ENCODE data around the gene SLC7A4.
A peak's percentile ranks its signal among the peaks of the same experiment; 100 is the strongest.
"Not testable (repeated sequence)": the region's sequence is repeated elsewhere in the genome, so short reads cannot be mapped to it uniquely, and the experiment has no call there.

Gene SLC7A4

DNA sequence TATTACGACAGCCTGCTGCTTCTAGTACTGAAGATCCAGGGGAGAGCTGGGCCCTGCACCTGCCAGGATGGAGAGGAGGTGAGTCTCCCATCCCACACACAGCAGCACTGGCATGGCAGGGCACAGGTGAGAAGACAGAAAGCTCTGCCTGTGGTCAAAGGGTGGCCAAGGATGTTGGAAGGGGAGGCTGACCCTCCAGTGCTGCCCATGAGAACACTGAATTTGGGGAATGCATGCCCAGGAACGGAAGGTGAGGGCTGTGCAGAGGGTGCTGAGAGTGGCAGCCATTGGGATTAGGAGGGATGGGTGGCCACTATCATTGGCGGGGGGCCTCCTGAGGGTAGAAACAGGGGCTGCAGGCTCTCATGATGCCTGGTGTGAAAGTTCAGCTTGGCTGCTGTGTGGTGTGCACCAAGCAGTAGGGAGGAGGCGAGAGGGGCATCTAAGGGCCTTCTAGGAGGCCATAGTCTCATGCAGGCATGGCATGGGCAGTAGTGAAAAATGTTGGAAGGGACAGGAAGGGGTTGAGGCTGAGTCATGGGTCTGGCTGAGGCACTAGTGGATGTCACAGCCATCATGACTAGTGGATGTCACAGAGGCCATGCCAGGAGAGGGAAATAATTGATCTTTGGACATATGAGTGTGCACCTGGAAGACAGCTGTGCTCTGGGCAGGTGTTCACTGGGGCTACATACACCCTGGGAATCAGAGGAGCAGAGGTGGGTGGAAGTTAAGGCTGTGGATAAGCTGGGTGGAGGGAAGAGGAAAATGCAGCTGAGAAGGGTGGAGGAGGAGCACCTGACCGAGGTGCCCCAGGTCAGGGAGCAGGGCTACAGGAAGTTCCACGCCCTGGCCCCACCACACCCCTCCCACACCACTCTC is 10.9 kb upstream of the SLC7A4 start:
- DNase-seq = no peak

DNA sequence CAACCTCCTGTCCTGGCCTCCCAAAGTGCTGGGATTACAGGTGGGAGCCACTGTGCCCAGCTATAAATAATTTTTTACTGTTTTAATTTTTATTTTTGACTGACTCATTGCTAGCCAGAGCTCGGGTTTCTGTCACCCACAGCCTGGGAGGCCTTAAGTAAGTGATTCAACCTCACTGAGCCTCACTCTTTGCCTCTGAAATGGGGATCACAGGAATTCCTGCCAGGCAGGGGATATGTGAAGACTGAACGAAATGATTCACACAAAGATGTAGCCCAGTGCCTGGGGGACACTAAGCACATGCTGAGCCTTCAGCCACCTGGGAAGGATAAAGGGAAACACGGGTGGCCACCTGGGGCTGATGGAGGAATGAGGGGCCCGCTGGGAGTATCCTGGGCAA is 9.6 kb upstream of the SLC7A4 start:
- DNase-seq = no peak

DNA sequence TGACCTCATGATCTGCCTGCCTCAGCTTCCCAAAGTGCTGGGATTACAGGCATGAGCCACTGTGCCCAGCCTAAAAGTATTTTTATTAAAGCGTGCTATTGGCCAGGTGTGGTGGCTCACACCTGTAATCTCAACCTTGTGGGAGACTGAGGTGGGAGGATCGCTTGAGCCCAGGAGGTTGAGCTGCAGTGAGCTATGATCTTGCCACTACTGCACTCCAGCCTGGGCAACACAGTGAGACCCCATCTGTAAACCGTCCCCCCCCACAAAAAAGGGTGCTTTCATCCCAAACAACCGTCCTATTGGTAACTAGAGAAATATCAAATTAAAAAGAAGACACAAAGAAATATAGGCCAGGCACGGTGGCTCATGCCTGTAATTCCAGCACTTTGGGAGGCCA is 6.8 kb upstream of the SLC7A4 start:
- DNase-seq = not testable (repeated sequence)

DNA sequence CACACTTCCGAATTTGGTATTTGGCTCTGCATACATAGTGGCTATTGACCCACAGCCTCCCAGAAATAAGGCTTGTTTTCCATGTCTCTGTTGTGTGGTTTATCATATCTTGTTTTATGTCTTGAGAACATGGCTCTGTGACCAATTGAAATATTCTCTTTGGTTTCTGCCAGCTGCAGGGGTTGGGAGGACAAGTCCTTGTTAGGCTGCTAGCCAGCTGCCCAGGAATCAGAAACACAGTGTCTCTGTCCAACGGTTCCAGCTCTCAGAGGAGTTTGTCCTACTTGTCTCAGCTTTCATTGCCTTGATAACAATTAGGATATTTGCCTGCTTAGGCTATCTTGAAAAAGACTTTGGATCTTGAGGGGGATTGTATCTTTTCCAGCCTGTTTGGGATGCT is 6.0 kb upstream of the SLC7A4 start:
- DNase-seq = peak; percentile 20

DNA sequence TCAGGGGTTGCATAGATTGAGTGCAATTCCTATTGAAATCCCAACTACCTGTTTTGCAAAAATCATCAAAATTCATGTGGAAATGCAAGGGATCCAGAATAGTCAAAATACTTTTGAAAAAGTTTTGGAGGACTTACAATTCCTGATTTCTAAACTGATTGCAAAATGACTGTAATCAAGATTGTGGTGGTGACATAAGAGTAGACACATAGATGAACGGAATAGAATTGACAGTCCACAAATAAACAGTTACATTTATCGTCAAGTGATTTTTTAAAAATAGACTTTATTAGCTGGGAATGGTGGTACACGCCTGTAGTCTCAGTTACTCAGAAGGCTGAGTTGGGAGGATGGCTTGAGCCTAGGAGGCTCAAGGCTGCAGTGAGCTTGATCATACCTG is 2.6 kb upstream of the SLC7A4 start:
- no peak for DNase-seq

DNA sequence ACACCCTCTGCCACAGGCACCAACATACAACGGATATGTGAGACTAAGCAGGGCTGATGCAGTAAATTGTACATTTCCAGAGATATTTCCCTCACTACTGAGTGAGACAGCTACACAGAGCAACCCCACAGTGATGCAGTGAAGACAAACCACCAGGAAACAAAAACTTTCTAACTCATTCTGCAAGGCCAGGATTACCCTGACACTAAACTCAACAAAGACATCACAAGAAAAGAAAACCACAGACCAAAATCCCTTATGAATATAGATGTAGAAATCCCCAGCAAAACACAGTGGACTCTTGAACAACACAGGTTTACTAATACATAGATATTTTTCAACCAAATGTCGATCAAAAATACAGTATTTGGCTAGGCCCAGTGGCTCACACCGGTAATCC is 1.5 kb upstream of the SLC7A4 start:
- DNase-seq = no peak

DNA sequence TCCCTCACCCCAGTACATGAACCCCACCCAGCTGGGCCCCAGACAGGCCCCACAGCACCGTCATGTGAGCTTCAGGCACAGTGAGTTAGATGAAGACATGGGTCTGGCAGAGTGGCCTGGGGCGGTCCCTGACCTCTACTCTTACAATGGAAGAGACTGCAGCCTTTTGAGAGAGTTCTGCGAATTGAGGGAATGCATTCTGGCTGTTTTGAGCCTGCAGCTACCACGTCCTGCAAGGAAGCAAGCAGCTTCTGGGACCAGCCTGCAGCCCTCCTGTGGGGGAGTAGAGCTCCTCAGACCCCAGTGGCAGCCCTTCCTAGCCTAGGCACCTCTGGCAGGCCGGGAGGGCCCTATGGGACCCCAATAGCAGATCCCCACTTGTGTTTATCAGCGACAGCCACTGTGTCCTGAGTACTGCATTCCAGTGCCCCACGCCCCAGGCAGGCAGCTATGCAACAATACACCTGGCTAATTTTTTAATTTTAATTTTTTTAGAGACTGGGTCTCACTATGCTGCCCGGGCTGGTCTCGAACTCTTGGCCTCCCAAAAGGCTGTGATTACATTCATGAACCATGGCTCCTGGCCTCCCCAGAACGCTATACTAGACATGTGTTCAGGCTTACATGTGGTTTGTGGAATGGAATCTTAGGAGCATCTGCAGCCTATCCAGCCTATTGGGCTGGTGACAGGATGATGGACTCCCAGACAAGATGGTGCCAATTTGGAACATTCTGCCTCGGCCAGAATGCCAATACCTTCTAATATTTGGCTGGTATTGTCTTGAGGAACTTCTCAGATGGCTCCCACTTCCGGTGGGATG is 717 bp upstream of the SLC7A4 start:
- no peak for DNase-seq

DNA sequence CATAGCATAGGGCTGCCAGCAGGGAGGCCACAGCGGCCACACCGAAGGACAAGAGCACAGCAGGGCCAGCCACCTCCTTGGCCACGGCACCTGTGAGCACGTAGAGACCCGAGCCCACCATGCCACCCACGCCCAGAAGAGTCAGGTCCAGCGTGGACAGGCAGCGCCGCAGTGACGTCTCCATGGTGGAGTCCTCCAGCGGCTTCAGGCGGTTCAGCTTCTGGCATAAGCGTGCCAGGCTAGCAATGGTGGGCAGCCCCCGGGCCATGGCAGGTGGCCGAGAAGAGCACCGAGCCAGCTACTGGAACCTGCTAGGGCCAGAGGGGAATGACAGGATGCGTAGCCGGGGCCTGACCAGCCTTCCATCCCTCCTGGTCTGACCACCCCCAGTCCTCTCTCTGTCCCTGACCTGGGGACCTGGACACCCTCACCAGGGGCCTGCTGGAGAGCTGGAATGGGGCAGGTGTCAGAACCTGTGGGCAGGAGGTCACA is 770 bp downstream of the SLC7A4 start:
- no peak for DNase-seq

DNA sequence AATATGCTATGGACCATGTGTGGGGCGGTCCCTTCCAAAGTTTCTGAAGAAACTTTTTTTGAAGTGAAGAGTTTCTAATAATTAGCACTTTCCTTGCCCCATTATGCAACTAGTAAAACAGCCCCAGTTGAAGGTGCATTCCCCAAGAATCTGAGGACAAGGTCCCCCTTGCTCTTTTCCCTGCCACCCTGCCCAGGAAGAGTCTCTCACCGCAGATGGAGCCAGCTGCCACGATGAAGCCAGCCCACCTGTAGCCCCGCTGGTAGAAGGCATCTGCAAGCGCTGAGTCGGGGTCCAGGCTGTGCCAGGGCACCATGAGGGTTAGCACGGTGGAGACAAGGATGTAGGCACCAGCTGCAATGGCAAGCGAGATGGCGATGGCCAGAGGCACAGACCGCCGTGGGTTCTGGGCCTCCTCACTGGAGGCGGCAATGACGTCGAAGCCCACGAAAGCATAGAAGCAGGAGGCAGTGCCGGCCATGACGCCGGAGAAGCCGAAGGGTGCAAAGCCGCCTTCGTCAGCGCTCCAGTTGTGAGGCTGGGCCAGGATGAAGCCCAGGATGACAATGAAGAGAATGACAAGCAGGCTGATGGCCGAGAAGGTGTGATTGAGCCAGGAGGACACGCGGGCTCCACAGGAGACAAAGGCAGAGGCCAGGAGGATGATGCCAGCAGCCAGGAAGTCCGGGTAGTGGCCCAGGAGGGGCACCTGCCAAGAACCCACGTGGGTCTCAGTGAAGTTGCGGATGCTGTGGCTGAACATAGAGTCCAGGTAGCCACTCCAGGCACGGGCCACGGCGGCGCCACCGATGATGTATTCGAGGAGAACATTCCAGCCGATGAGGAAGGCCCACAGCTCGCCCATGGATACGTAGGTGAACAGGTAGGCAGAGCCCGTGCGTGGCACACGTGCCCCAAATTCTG is 1.5 kb downstream of the SLC7A4 start:
- no peak for DNase-seq

DNA sequence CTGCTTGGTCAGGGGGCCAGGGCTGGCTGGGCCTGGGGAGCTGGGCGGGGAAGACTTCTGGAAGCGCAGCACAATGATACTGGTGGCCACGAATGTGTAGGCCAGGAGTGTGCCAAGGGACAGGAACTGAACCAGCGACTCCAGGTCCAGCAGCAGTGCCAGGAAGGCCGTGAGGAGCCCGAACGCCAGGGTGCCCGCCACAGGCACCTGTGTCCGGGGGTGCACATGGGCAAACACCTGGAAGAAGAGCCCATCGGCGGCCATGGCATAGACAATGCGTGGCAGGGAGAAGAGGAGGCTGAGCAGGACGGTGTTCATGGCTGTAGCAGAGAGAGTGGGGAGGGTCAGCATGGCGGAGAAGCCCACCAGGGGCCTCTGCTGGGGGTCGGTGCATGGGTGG is 2.3 kb downstream of the SLC7A4 start:
- DNase-seq = no peak

DNA sequence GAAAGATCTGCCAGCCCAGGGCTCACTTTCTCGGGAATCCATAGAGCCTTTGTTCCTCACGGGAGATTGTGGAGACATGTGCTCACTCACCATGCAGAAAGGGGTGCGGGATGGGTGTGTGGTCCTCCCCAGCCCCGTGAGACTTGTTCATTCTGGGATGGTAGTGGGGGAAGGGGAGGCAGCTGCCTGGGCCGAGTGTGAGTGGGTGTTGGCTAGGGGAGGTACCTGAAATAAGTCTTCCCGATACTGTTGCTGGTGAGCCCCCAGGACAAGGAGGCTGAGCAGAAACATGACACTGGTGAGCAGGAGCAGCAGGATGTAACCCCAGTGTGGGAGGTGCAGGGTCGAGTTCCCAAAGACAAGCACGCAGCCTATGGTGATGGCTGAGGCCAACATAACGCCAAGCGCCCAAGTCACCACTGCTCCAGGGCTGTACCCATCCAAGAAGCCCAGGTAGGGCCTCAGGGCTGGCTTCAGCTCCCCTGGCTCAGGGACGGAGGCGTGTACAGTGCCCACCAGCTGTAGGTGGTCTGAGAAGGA is 2.8 kb downstream of the SLC7A4 start:
- no peak for DNase-seq

DNA sequence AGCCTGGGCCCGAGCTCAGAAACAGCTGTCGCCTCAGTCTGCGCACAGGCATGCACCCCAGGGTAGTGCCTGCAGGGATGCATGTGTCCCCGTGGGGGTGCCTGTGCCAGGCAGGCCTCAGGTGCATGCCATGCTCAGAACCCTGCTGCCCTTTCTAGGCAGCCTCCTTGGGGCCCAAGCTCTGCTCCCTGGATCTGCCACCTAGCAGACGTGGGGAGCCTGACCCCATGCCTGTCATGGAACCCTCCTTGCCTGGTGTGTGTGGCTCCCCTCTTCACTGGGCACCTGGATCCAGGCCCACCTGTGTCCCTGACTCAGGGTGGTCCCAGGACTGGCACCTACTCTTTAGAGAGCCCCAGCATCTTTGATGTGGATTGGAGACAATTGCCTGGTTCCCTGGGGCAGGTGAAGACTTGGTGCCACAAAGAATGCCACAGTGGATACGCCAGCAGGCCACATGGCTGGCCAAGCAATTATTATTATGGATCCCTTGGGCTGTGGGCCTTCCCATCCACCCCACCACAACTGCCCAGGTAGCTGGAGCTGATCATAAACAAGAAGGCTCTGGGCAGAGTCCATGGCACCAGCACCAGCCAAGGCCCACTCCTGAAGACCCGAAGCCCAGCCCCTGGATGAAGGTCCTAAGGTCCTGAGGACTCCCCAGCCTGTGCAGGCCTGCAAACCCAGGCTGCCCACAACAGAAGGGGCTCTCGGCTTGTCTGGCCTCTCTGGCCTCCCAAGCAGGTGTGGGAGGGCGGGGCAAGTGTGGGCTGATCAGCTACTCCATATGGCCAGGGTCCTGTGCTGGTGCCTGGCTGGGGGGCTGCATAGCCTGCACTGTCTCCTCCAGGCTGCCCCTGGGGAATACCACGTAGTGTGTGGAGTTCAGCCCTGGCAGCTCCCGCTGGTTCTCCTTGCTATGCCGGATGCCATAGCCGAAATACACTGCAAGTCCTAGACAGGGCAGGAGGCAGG is 3.8 kb downstream of the SLC7A4 start:
- no peak for DNase-seq

DNA sequence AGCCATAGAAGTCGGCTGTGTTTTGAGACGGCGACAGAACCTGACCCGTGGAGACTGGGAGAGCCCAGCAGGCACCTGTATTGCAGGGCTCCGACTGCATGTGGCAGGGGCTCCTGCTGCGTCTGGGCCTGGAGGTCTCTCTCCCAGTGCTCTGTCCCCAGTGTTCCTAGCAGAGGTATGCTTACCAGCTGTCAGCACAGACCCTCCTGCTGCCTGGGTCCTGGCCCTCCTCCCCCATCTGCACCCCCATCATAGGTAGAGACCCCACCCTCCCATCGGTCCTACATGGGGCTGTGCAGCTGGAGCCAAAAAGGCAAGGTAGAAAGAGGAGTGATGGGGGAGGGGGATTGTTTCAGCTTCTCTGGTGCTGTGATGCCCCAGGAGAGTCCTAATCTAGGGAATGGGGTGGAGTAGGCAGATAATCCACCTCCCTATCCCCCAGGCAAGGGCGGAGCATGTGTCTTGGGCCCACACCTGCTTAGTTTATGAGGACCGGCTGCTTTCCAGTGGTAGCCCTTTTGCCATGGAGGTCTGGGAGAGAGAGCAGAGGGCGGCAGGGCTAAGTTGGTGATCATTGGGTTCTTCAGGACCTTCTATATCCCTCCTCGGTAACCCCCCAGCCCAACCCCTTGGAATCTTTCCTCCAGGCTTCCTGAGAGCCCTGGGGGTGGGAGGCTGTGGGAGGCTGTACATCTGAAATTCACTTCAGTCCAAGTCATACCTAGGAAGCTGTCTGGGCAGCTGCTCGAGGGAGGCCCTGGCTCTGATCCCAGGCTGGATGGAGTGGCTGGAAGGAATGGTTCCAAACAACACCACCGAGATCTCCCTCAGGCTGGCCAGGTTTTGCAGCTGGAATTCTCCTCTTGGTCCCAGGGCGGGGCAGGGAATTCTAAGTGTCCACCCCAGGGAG is 5.3 kb downstream of the SLC7A4 start:
- DNase-seq = peak; percentile 67

DNA sequence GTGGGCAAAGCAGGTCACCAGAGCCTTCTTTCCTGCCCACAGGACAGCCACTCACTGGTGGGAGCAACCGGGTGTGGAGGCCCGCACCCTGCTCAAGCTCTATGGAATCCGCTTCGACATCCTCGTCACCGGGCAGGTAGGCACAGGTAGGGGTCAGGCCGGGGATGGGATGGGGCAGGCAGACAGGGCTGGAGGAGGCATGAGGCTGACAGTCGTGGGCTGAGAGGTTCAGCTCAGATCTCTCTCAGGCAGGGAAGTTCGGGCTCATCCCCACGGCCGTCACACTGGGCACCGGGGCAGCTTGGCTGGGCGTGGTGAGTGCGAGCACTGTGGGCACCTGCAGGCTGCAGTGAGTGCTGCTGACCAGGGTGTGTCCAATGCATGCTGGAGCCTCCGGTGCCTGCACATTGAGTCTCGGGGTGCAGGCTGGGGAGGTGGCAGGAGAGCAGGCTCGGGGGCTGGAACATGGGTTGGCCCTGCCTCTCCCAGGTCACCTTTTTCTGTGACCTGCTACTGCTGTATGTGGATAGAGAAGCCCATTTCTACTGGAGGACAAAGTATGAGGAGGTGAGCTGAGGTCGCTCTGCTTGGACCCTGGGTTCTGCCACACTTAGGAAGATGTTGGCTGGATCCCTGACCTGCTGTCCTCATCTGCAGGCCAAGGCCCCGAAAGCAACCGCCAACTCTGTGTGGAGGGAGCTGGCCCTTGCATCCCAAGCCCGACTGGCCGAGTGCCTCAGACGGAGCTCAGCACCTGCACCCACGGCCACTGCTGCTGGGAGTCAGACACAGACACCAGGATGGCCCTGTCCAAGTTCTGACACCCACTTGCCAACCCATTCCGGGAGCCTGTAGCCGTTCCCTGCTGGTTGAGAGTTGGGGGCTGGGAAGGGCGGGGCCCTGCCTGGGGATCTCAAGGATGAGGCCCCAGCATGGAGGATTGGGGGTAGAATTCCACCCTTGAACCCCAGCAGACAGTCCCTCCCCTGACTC is 6.3 kb downstream of the SLC7A4 start:
- DNase-seq = no peak

DNA sequence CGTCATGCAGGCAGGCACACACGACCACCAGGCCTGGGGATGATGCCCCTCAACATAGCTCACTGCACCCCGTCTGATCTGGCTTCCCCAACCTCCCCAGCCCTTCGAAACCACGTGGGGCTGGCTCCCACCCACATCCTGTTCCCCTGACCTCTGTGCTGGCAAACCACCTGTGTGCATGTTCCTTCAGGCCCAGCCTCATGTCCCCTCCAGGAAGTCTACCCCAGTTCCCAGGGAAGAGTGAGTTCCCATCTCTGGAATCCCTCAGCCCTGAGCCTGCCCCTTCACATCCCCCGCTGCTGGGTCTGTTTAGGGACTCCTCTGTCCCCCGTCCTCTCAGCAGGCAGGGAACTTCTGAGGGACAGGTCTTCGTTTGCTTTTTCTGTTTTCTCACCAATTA is 7.1 kb downstream of the SLC7A4 start:
- no peak for DNase-seq

DNA sequence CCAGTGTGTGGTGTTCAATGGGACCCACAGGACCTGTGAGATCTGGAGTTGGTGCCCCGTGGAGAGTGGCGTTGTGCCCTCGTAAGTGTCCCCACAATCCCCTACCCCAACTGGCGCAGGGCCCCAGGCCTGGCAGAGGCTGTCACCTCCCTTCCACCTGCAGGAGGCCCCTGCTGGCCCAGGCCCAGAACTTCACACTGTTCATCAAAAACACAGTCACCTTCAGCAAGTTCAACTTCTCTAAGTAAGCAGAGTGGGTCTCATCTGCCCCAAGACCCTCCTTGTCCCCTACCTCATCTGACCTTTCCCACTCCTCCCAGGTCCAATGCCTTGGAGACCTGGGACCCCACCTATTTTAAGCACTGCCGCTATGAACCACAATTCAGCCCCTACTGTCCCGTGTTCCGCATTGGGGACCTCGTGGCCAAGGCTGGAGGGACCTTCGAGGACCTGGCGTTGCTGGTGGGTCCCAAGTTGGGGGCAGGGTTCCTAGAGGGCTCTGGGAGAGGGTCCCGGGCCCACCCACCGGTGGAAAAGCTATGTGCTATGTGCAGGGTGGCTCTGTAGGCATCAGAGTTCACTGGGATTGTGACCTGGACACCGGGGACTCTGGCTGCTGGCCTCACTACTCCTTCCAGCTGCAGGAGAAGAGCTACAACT is 9.3 kb downstream of the SLC7A4 start:
- DNase-seq = no peak

DNA sequence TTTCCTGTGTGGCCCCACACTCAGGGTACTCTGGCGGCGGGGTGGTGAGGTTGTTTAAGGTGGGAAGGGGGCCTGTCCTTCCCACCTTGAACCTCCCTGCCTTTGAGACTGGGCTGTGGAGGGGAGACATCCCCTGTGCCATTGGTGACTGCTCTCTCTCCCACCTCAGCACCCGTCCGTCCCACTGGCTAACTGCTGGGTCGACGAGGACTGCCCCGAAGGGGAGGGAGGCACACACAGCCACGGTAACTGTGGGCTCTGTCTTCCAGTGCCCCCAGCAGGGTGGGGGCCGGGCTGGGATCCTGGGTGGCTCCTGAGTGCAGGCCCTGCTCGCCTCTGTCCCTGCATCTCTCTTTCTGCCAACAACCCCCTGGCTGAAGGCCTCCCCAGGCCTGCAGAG is 9.9 kb downstream of the SLC7A4 start:
- no peak for DNase-seq

DNA sequence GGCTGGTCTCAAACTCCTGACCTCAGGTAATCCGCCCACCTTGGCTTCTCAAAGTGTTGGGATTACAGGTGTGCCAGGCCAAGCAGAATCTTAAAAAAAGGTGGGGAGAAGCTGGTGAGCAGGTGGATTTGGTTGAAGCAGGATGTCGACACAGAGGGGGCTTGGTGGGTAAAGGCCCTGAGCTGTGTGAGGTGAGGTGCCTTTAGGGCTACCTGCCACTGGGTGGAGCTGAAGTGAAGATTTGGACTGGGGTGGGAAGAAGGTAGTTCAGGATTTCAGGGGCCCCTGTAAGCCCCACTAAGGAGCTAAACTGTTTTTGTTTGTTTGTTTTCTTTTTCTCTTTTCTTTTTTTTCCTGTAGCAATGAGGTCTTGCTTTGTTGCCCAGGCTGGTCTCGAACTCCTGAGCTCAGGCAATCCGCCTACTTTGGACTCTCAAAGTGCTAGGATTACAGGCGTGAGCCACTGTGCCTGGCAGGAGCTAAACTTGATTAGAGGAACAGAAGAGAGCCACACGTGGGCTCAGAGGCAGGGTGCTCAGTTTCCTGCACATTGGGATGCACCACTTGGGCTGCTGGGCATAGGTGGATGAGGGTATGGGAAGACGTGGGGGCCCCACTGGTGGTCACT is 11.4 kb downstream of the SLC7A4 start:
- no peak for DNase-seq

All from right forelimb (tissue), 1 donor.